ENCODE results near the gene GALNTL6. TPM values are rescaled to one million over a fixed set of nuclear protein-coding genes. Genes with fewer than 3 reads are reported as not detected.

Gene GALNTL6
- total RNA-seq, 2 experiments from 2014 or later: not detected

DNA sequence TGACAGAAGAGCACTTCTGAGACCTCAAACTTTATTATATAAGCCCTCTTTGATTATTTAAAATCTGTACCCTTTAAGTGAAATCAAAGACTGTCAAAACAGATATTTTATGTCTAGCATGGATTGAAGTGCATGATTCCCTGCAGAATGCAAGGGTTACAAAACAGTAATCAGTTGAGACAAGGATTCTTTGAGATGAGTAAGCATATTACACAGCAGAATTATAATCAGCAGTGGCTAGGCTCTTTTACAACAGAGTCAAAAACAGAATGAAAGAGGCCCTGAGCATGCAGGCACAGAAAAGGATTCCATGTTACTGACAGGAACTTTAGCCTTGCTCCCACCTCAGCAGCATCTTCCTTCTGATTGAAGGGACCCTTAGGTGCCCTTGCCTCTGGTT, 867.5 kb downstream of the GALNTL6 start:
- no peak for DNase-seq
- Mint-ChIP-seq H3K4me1 (ENCODE audit: low read depth) (no peaks in the 10 kb centered on the region), H3K9me3 (ENCODE audit: insufficient read depth) (no peaks in the 10 kb centered on the region), H3K4me3 (no peak overlapping the region), H3K36me3 (ENCODE audit: low read depth) (no peaks in the 10 kb centered on the region), H3K27me3 (ENCODE audit: low read depth) (no peaks in the 10 kb centered on the region), H3K27ac (no peak overlapping the region)
- ATAC-seq: no peak
- CTCF ChIA-PET: no interaction called here
- POLR2A ChIA-PET: no interaction called here

DNA sequence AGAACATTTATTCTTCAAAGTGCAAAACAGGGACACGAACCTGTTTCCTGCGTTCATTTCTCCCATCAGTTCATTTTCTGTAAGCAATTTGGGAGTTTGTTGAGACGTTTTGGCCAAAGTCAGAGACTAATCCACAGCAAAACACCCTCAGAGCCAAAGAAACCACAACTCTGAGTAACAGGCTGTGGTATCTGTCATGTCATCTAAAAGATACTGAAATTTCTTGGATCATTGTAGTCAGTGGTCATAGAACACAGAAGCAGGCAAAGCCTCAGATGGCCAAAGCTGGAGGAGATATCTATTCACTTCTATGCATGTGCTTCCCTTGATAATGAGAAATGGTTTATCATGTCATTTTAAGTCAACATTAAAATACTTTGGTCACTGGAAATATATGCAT, 869.8 kb downstream of the GALNTL6 start:
- no peak overlapping the region for H3K27ac Mint-ChIP-seq
- no peaks in the 10 kb centered on the region for H3K9me3 Mint-ChIP-seq (ENCODE audit: insufficient read depth)
- no peaks in the 10 kb centered on the region for H3K27me3 Mint-ChIP-seq (ENCODE audit: low read depth)
- H3K4me1 Mint-ChIP-seq (ENCODE audit: low read depth): no peaks in the 10 kb centered on the region
- ChIA-PET CTCF (no interaction called here), POLR2A (no interaction called here)
- no peaks in the 10 kb centered on the region for H3K36me3 Mint-ChIP-seq (ENCODE audit: low read depth)
- no peak for DNase-seq
- H3K4me3 Mint-ChIP-seq: no peak overlapping the region
- ATAC-seq: no peak

DNA sequence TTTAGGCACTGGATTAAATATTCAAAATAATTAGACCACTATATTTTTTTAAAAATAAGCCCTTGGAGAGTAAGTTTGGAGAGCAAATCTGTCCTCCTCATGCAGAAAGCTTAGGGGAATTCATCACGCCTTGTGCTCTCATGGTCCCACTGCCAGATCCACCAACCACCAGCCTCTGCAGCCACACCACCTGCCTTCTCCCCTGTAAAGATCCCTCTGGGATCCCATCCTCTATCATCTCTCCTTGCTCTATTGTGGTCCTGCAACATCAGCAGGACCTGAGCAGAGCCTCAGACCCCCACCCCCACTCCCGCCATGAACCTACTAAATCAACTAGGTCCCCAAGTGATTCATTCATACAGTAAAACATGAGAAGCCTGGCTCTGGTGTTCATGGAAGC, 872.8 kb downstream of the GALNTL6 start:
- H3K4me3 Mint-ChIP-seq: no peak overlapping the region
- ChIA-PET POLR2A (no interaction called here), CTCF (no interaction called here)
- H3K27me3 Mint-ChIP-seq (ENCODE audit: low read depth): no peaks in the 10 kb centered on the region
- H3K27ac Mint-ChIP-seq: no peak overlapping the region
- DNase-seq: no peak
- H3K36me3 Mint-ChIP-seq (ENCODE audit: low read depth): no peaks in the 10 kb centered on the region
- no peaks in the 10 kb centered on the region for H3K9me3 Mint-ChIP-seq (ENCODE audit: insufficient read depth)
- ATAC-seq: no peak
- H3K4me1 Mint-ChIP-seq (ENCODE audit: low read depth): no peaks in the 10 kb centered on the region

DNA sequence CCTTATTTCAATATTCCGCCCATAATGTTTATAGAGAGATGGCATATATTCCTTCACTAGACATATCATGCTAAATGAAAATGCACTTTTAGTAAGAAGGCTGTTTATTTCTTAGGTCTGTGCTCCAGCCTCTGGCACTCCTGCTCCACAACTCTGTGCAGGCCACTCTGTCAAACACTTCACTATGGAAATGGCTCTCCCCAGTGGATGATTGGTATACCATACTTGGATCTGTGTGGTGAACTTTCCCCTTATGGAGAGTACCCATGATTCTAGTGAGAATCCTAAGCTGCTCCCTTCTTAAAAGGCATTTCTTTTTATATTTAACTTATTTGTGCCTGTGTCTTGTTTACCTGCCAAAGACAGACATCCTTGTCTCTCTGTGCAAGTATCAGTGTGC, 875.3 kb downstream of the GALNTL6 start:
- Mint-ChIP-seq H3K27me3 (ENCODE audit: low read depth) (no peaks in the 10 kb centered on the region), H3K4me3 (no peak overlapping the region), H3K4me1 (ENCODE audit: low read depth) (no peaks in the 10 kb centered on the region), H3K27ac (no peak overlapping the region), H3K9me3 (ENCODE audit: insufficient read depth) (peaks cover 5% of the 10 kb centered on the region), H3K36me3 (ENCODE audit: low read depth) (no peaks in the 10 kb centered on the region)
- ChIA-PET CTCF (no interaction called here), POLR2A (no interaction called here)
- no peak for ATAC-seq
- no peak for DNase-seq

DNA sequence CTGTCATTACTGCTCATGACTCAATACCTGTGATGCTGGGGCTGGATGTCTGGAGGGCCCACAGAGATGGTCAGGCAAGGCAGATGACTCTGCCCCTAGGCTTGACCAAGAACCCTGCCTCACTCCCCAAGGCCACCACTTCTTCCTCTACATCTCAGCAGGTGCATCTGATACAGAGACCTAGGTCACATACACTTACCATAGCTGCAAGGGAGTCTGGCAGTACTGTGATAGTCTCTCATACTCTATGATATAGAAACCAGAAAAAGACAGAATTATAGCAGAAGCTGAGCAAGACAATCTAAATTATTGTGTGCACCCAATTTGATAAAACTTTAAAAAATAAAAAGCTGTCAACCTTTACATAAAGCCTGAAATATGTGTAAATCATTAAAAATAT, 878.3 kb downstream of the GALNTL6 start:
- H3K4me1 Mint-ChIP-seq (ENCODE audit: low read depth): no peaks in the 10 kb centered on the region
- ATAC-seq: no peak
- no peaks in the 10 kb centered on the region for H3K36me3 Mint-ChIP-seq (ENCODE audit: low read depth)
- POLR2A ChIA-PET: no interaction called here
- no peak overlapping the region for H3K27ac Mint-ChIP-seq
- H3K4me3 Mint-ChIP-seq: no peak overlapping the region
- H3K27me3 Mint-ChIP-seq (ENCODE audit: low read depth): no peaks in the 10 kb centered on the region
- CTCF ChIA-PET: no interaction called here
- no peak for DNase-seq
- H3K9me3 Mint-ChIP-seq (ENCODE audit: insufficient read depth): peaks cover 9% of the 10 kb centered on the region

DNA sequence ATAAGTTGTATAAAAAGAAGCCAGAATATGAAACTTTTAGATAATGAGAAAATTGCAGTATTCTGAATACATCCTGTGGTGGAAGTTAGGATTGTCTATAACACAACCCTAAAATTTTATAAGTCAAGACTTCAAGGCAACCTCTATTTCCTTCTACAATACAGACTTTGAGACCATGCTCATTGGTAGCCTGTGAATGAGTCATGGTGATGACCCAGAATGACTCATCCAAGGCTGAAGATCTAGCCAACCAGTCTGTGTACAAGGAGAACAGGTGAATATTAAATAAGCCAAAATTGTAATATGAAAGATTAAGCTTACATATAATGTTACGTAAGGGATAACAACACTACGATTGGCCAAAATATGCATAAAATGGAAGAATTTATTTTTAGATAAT, 879.5 kb downstream of the GALNTL6 start:
- Mint-ChIP-seq H3K27me3 (ENCODE audit: low read depth) (no peaks in the 10 kb centered on the region), H3K36me3 (ENCODE audit: low read depth) (no peaks in the 10 kb centered on the region), H3K27ac (no peak overlapping the region), H3K4me3 (no peak overlapping the region), H3K4me1 (ENCODE audit: low read depth) (no peaks in the 10 kb centered on the region), H3K9me3 (ENCODE audit: insufficient read depth) (peaks cover 9% of the 10 kb centered on the region)
- ATAC-seq (no peak), DNase-seq (no peak)
- ChIA-PET POLR2A (no interaction called here), CTCF (no interaction called here)

DNA sequence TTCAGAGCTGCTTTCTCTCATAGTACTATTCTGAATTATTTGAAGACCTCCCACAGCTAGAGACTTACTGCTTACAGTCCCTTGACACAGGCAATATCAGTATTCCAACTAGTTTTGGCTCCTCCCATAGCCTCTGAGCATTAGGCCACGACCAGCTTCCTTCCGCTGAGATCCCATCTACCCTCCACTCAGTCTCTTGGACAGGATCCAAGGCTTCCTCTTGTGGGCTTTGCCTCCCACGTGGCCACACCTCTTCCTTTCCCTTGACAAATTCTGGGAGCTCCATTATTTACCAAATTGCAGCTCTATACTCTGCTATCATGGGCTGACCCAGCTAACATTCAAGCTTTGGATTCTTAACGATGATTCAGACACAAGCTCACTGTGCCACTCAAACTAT, 885.1 kb downstream of the GALNTL6 start:
- Mint-ChIP-seq H3K4me3 (no peak overlapping the region), H3K4me1 (ENCODE audit: low read depth) (no peaks in the 10 kb centered on the region), H3K9me3 (ENCODE audit: insufficient read depth) (peaks cover 4% of the 10 kb centered on the region), H3K27ac (no peak overlapping the region), H3K36me3 (ENCODE audit: low read depth) (no peaks in the 10 kb centered on the region), H3K27me3 (ENCODE audit: low read depth) (no peaks in the 10 kb centered on the region)
- POLR2A ChIA-PET: no interaction called here
- no peak for DNase-seq
- ATAC-seq: no peak
- CTCF ChIA-PET: no interaction called here

DNA sequence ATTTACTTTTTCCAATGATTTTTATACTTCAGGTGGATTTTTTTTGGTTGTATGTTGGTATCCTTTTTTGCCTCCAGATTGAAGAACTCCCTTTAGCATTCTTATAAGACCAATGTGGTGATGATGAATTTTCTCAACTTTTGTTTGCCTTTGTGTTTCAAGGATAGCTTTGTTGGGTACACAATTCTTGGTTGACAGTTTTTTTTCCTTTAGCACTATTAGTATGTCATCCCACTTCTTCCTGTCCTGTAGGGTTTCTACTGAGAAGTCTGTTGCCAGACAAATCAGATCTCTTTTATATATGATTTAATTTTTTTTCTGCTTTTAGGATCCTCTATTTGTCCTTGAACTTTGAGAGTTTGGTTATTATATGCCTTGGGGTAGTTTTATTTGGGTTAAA, 892.4 kb downstream of the GALNTL6 start:
- Mint-ChIP-seq H3K27me3 (ENCODE audit: low read depth) (no peaks in the 10 kb centered on the region), H3K27ac (no peak overlapping the region), H3K36me3 (ENCODE audit: low read depth) (no peaks in the 10 kb centered on the region), H3K9me3 (ENCODE audit: insufficient read depth) (peaks cover 8% of the 10 kb centered on the region), H3K4me3 (no peak overlapping the region), H3K4me1 (ENCODE audit: low read depth) (no peaks in the 10 kb centered on the region)
- ChIA-PET POLR2A (no interaction called here), CTCF (no interaction called here)
- no peak for DNase-seq
- ATAC-seq: no peak

DNA sequence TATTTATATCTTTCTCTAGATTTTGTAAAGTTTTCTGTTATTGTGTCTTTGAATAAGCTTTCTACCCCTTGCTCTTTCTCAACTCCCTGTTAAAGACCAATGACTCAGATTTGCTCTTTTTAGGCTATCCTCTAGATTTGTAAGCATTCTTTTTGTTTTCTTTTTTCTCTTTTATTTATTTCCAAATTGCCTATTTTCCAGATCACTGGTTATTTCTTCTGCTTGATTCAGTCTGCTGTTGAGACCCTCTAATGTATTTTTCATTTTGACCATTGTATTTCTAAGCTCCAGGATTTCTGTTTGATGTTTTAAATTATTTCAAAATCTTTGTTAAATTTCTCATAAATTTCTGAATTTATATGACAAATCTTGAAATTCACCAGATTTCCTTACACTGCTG, 892.8 kb downstream of the GALNTL6 start:
- Mint-ChIP-seq H3K27ac (no peak overlapping the region), H3K27me3 (ENCODE audit: low read depth) (no peaks in the 10 kb centered on the region), H3K4me3 (no peak overlapping the region), H3K36me3 (ENCODE audit: low read depth) (no peaks in the 10 kb centered on the region), H3K9me3 (ENCODE audit: insufficient read depth) (peaks cover 8% of the 10 kb centered on the region), H3K4me1 (ENCODE audit: low read depth) (no peaks in the 10 kb centered on the region)
- CTCF ChIA-PET: no interaction called here
- no peak for ATAC-seq
- DNase-seq: no peak
- POLR2A ChIA-PET: no interaction called here

DNA sequence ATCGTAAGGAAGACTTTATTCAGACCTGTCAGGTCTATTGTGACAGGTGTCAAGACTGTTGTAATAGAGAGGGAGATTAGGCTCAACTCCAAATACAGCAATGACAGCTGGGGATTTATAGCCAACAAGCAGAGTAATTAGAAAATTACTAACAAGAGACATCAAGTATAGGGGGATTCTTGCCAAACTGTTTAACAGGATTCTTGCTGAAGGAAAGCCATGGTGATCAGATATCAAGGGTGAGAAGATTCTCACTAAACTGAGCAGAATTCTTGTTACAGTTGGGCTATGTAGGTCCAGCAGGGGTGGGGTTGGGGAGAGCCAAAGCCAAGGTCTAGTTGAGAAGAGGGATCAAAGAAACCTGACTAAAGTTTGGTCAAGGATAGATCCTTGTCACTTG, 894.4 kb downstream of the GALNTL6 start:
- POLR2A ChIA-PET: no interaction called here
- H3K9me3 Mint-ChIP-seq (ENCODE audit: insufficient read depth): peaks cover 8% of the 10 kb centered on the region
- ATAC-seq: no peak
- H3K27me3 Mint-ChIP-seq (ENCODE audit: low read depth): no peaks in the 10 kb centered on the region
- H3K4me3 Mint-ChIP-seq: no peak overlapping the region
- no peaks in the 10 kb centered on the region for H3K36me3 Mint-ChIP-seq (ENCODE audit: low read depth)
- no peak overlapping the region for H3K27ac Mint-ChIP-seq
- H3K4me1 Mint-ChIP-seq (ENCODE audit: low read depth): no peaks in the 10 kb centered on the region
- DNase-seq: no peak
- CTCF ChIA-PET: no interaction called here

DNA sequence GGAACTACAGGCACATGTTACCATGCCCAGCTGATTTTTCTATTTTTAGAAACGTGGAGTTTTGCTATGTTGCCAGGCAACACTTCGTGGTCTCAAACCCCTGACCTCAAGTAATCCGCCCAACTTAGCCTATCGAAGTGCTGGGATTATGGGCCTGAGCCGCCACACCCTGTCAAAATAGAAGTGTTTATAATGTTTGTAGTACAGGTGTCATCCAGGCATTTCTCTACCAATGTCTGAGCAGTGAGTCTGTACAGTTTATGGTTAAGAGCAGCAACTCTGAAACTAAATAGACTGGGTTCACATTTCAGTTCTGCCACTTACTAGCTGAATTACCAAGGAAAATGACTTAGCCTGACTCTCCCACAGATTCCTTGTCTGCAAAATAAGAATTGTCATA, 895.0 kb downstream of the GALNTL6 start:
- no peaks in the 10 kb centered on the region for H3K27me3 Mint-ChIP-seq (ENCODE audit: low read depth)
- ChIA-PET CTCF (no interaction called here), POLR2A (no interaction called here)
- peaks cover 8% of the 10 kb centered on the region for H3K9me3 Mint-ChIP-seq (ENCODE audit: insufficient read depth)
- H3K4me3 Mint-ChIP-seq: no peak overlapping the region
- no peak overlapping the region for H3K27ac Mint-ChIP-seq
- H3K4me1 Mint-ChIP-seq (ENCODE audit: low read depth): no peaks in the 10 kb centered on the region
- DNase-seq: no peak
- no peak for ATAC-seq
- no peaks in the 10 kb centered on the region for H3K36me3 Mint-ChIP-seq (ENCODE audit: low read depth)

DNA sequence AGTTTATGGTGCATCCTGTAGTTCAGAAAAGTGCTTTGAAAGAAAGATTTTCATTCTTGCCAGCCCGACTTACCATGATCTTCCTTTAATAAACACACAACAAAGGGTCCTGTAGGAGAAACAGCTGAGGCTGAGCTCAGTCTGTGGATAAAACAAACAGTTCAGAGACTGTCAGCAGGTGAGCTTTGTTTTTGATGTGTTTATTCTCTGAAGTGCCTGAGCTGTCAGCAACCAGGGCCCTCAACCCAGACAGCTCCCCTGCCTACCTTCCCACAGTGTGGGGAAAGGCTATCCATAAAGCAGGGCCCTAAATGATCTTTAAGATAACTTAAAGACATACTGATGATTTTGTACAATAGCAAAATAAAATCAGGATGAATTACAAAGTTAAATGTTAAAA, 896.2 kb downstream of the GALNTL6 start:
- no peak for ATAC-seq
- DNase-seq: no peak
- Mint-ChIP-seq H3K36me3 (ENCODE audit: low read depth) (no peaks in the 10 kb centered on the region), H3K4me1 (ENCODE audit: low read depth) (no peaks in the 10 kb centered on the region), H3K9me3 (ENCODE audit: insufficient read depth) (peaks cover 8% of the 10 kb centered on the region), H3K4me3 (no peak overlapping the region), H3K27ac (no peak overlapping the region), H3K27me3 (ENCODE audit: low read depth) (no peaks in the 10 kb centered on the region)
- ChIA-PET CTCF (no interaction called here), POLR2A (no interaction called here)

DNA sequence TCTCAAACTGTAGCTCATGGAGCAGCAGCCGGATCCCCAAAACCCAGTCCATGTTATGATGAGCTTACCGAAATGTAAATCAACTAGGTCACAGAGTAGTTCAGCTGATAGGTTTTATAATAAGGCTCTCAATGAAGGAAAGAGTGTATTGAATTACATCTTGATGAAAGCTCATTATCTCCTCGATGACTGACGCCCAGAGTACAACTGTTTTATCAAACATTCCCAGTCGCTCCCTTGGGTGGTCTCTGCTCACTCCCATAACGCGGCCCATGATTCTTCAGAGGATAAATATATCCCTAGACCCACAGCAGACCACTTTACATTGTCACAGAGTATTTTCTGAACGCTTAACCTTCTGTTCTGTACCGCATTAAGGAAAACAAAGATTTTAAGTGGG, 903.1 kb downstream of the GALNTL6 start:
- no peak for DNase-seq
- H3K9me3 Mint-ChIP-seq (ENCODE audit: insufficient read depth): peaks cover 4% of the 10 kb centered on the region
- ATAC-seq: no peak
- H3K36me3 Mint-ChIP-seq (ENCODE audit: low read depth): no peaks in the 10 kb centered on the region
- H3K27ac Mint-ChIP-seq: no peak overlapping the region
- ChIA-PET CTCF (no interaction called here), POLR2A (no interaction called here)
- no peaks in the 10 kb centered on the region for H3K4me1 Mint-ChIP-seq (ENCODE audit: low read depth)
- H3K27me3 Mint-ChIP-seq (ENCODE audit: low read depth): no peaks in the 10 kb centered on the region
- no peak overlapping the region for H3K4me3 Mint-ChIP-seq

DNA sequence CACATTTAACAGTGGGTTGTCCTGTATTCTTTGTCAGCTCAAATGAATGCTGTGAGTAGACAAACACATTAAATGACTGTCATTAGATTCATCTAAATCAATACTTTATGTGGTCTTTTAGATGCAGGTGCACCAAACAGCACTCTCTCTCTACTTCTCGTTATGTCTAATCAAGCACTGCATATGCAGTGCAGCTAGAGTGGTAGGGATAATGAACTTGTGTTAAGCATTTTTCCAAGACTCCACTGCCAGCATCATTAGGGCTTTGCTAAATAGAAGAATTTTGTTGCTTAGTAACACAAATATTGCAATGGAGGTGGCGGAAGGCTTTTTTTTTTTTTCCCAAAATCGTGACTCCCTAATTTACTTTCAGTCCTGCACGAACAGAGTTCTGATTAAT, 908.5 kb downstream of the GALNTL6 start:
- ATAC-seq (no peak), DNase-seq (no peak)
- H3K27me3 Mint-ChIP-seq (ENCODE audit: low read depth): no peaks in the 10 kb centered on the region
- H3K4me1 Mint-ChIP-seq (ENCODE audit: low read depth): no peaks in the 10 kb centered on the region
- ChIA-PET POLR2A (no interaction called here), CTCF (no interaction called here)
- H3K9me3 Mint-ChIP-seq (ENCODE audit: insufficient read depth): peaks cover 4% of the 10 kb centered on the region
- H3K4me3 Mint-ChIP-seq: no peak overlapping the region
- no peak overlapping the region for H3K27ac Mint-ChIP-seq
- H3K36me3 Mint-ChIP-seq (ENCODE audit: low read depth): no peaks in the 10 kb centered on the region

Data from activated CD8-positive, alpha-beta T cell treated with anti-CD3 and anti-CD28 coated beads, Interleukin-2, amount 10 ng/mL, durations not matched to agents 7 days and 5 days (primary cell).